Measurements from ENCODE around the gene MBP.

- TF ChIP-seq, protein P1, sequence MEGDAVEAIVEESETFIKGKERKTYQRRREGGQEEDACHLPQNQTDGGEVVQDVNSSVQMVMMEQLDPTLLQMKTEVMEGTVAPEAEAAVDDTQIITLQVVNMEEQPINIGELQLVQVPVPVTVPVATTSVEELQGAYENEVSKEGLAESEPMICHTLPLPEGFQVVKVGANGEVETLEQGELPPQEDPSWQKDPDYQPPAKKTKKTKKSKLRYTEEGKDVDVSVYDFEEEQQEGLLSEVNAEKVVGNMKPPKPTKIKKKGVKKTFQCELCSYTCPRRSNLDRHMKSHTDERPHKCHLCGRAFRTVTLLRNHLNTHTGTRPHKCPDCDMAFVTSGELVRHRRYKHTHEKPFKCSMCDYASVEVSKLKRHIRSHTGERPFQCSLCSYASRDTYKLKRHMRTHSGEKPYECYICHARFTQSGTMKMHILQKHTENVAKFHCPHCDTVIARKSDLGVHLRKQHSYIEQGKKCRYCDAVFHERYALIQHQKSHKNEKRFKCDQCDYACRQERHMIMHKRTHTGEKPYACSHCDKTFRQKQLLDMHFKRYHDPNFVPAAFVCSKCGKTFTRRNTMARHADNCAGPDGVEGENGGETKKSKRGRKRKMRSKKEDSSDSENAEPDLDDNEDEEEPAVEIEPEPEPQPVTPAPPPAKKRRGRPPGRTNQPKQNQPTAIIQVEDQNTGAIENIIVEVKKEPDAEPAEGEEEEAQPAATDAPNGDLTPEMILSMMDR (conservative IDR thresholded peaks at IDR 0.05; ENCODE audit: low read depth in 2 of 2): no peak
- no peak for TF ChIP-seq NANOG (IDR thresholded peaks at IDR 0.05; ENCODE audit: borderline replicate concordance)
- no peak for TF ChIP-seq JUNB (IDR thresholded peaks at IDR 0.05; ENCODE audit: unreplicated experiment)
- TF ChIP-seq EZH2 (IDR thresholded peaks at IDR 0.05; ENCODE audit: low read depth, unreplicated experiment): no peak
These were observed 117.4 kb downstream of the MBP start for GRCh38 chr18:77015169-77015568.

Measured in GM23338 (cell line).